Naive thymus-derived CD4-positive, alpha-beta T cell (primary cell): ENCODE measurements around the gene PPIL6. TPM values are rescaled to one million over a fixed set of nuclear protein-coding genes. Genes with fewer than 3 reads are reported as not detected.

Experiments used
- ATAC-seq: fragments of 150-1000 bp; cut with Tn5 transposase; 2 replicates; pipeline ENCODE4 v1.10.0; 2021; ENCODE audit warnings: mild to moderate bottlenecking, moderate library complexity
- CTCF ChIA-PET: fragments of 350-600 bp; sonication (Branson Sonifier 250); formaldehyde crosslinking; loops from one replicate; lab custom pipeline; 2021; ENCODE audit warnings: antibody characterized with exemption; lab: Charles Lee
- POLR2A ChIA-PET: fragments of 350-600 bp; sonication (Branson Sonifier 250); formaldehyde crosslinking; loops from one replicate; lab custom pipeline; 2021; ENCODE audit warnings: antibody characterized with exemption, inconsistent platforms; lab: Charles Lee
- DNase-seq, 9 donors: peaks; one replicate each; pipeline versions ENCODE4 v3.0.0 to v3.0.0-alpha.2; 2020 to 2022; ENCODE audit warnings: mixed read lengths in 1 of 9
- H3K27ac ChIP-seq: one replicate; pipeline ENCODE4 v1.7.0; 2013; ENCODE audit warnings: mild to moderate bottlenecking, low read depth, low read length, moderate library complexity
- H3K27me3 ChIP-seq, 2 donors: one replicate each; pipeline ENCODE4 v1.7.0; 2013; ENCODE audit warnings: low read length in 2 of 2, mild to moderate bottlenecking in 2 of 2, moderate library complexity in 2 of 2; ENCODE audit not compliant: control insufficient read depth in 2 of 2, insufficient read depth in 2 of 2
- H3K36me3 ChIP-seq, 3 experiments: 1 replicate in 2 of 3; 2 replicates in 1 of 3; pipeline ENCODE4 v1.7.0; 2013; ENCODE audit warnings: low read length in 3 of 3, mild to moderate bottlenecking in 3 of 3, moderate library complexity in 1 of 3; ENCODE audit not compliant: insufficient read depth in 3 of 3, control insufficient read depth in 2 of 3
- H3K4me1 ChIP-seq, 2 donors: one replicate each; pipeline ENCODE4 v1.7.0; 2013; ENCODE audit warnings: low read length in 2 of 2, mild to moderate bottlenecking in 2 of 2, moderate library complexity in 1 of 2; ENCODE audit not compliant: control insufficient read depth in 2 of 2, insufficient read depth in 2 of 2
- H3K4me3 ChIP-seq: 2 replicates; pipeline ENCODE4 v1.7.0; 2013; ENCODE audit warnings: mild to moderate bottlenecking, low read length
- H3K9me3 ChIP-seq, 3 experiments: 1 replicate in 2 of 3; 2 replicates in 1 of 3; pipeline ENCODE4 v1.7.0; 2013; ENCODE audit warnings: low read length in 3 of 3; ENCODE audit not compliant: control insufficient read depth in 2 of 3
- H3K27ac Mint-ChIP-seq, 9 donors: one replicate each; pipeline ENCODE4 v1.8.0; 2020 to 2022; ENCODE audit warnings: mixed read lengths in 9 of 9, mild to moderate bottlenecking in 8 of 9, moderate library complexity in 5 of 9, inconsistent platforms in 2 of 9
- H3K27me3 Mint-ChIP-seq, 5 donors: one replicate each; pipeline ENCODE4 v1.8.0; 2021 to 2022; ENCODE audit warnings: mixed read lengths in 5 of 5, mild to moderate bottlenecking in 1 of 5
- H3K36me3 Mint-ChIP-seq, 5 donors: one replicate each; pipeline ENCODE4 v1.8.0; 2020 to 2022; ENCODE audit warnings: mixed read lengths in 5 of 5, mild to moderate bottlenecking in 3 of 5, inconsistent platforms in 1 of 5
- H3K4me1 Mint-ChIP-seq, 7 donors: one replicate each; pipeline ENCODE4 v1.8.0; 2020 to 2022; ENCODE audit warnings: mixed read lengths in 7 of 7, mild to moderate bottlenecking in 3 of 7, inconsistent platforms in 1 of 7
- H3K4me3 Mint-ChIP-seq, 10 donors: one replicate each; pipeline ENCODE4 v1.8.0; 2020 to 2022; ENCODE audit warnings: mild to moderate bottlenecking in 10 of 10, mixed read lengths in 10 of 10, moderate library complexity in 6 of 10, inconsistent platforms in 2 of 10
- H3K9me3 Mint-ChIP-seq, 11 donors: one replicate each; pipeline ENCODE4 v1.8.0; 2020 to 2022; ENCODE audit warnings: mixed read lengths in 11 of 11, mild to moderate bottlenecking in 4 of 11, inconsistent platforms in 1 of 11, moderate library complexity in 1 of 11
- intact Hi-C, 2 donors: fragments of 100-400 bp; cut with micrococcal nuclease; formaldehyde crosslinking; loops; one replicate each; pipeline ENCODE4 v1.15.1; 2023
- polyA plus RNA-seq, 2 donors: library from polyadenylated mRNA; unstranded; fragments of 300-500 nt; fragmentation: Illumina TruSeq; gene quantifications; one replicate each; pipeline ENCODE4 v1.2.3, GENCODE V29; 2021
- total RNA-seq, 6 experiments: library from RNA in 5 of 6; stranded (reverse) in 5 of 6; gene quantifications; 1 replicate in 5 of 6; 2 replicates in 1 of 6; pipeline ENCODE4 v1.2.3 and lab custom pipeline; 2021 to 2026

PPIL6 gene
- total and polyA plus RNA-seq, 7 experiments from 2014 or later: 0.13 to 1.9 (median 0.51) TPM; not detected in 1

DNA sequence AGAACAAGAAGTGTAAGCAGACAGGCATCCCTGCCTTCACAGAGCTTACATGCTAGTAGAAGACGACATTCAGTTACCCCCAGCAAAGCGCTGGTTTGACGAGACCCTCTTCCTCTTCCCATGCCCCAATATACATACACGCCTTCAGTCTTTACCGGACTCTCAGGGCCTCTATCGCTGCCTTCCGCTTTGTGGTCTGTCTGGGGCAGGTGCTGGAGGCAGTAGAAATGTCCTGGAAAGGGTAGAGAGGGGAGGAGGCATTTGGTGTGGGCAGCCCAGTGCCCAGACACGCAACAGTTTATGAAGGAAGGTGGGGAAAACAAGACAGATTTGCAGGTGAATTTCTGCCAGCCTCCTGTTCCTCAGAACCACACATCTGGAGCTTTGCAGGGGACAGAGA, 6.1 kb upstream of the PPIL6 start:
- no peak for ATAC-seq
- H3K4me3 ChIP-seq: no peak overlapping the region
- H3K27me3 ChIP-seq: no peaks in the 10 kb centered on the region
- Mint-ChIP-seq H3K4me3 (no peak overlapping the region), H3K9me3 (no peaks in the 10 kb centered on the region), H3K27ac (peak overlapping the region; percentile 21 to 87 (median 70)), H3K36me3 (peaks cover 0 to 35% (median 0%) of the 10 kb centered on the region in 5 donors), H3K27me3 (no peaks in the 10 kb centered on the region), H3K4me1 (peaks cover 29 to 55% (median 48%) of the 10 kb centered on the region in 7 donors)
- POLR2A ChIA-PET: interaction anchor here (0.6 to 2.2 kb wide), 5 partner anchors 10 to 73 kb away, joined by 3 to 8 read pairs (median 4); partner anchors contain the start of genes CD164 and MICAL1
- no peak overlapping the region for H3K27ac ChIP-seq
- peaks cover 23 to 24% of the 10 kb centered on the region in 2 donors for H3K4me1 ChIP-seq
- peaks cover 1 to 59% (median 4%) of the 10 kb centered on the region in 3 experiments for H3K36me3 ChIP-seq
- intact Hi-C loops: loop anchor here in 1 of 2 donors (10.0 kb wide), 1 partner anchor 1428 kb away; the partner anchor contains the start of gene AMD1
- no peaks in the 10 kb centered on the region for H3K9me3 ChIP-seq
- CTCF ChIA-PET: no interaction called here
- DNase-seq: no peak

DNA sequence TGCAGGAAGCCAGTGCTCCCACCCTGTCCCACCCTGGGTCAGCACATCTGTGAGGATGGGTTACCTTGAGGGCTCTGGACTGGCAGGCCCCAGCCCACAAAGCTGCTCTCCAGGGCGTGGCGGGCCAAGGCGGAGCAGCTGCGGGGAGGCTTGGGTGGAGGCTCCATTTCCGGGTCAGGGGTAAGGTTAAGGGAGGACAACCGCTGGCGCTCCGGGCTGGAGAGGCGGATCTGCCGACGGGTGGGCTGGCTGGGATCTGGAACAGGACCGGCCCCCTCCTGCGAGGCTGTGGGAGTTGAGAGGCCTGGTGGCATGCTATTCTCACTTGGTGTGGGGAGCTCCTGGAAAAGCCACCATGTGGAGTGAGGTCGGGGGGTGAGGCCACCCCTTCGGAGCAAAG, 5.6 kb upstream of the PPIL6 start:
- no peak overlapping the region for H3K27ac ChIP-seq
- H3K4me3 Mint-ChIP-seq: no peak overlapping the region
- ATAC-seq: no peak
- POLR2A ChIA-PET: interaction anchor here (0.6 to 2.2 kb wide), 5 partner anchors 10 to 73 kb away, joined by 3 to 8 read pairs (median 4); partner anchors contain the start of genes CD164 and MICAL1
- H3K27ac Mint-ChIP-seq: peak overlapping the region in 6 of 9 donors; percentile 21 to 87 (median 76)
- H3K36me3 ChIP-seq: peaks cover 0 to 56% (median 4%) of the 10 kb centered on the region in 3 experiments
- CTCF ChIA-PET: no interaction called here
- H3K4me1 ChIP-seq: peaks cover 25 to 28% of the 10 kb centered on the region in 2 donors
- H3K36me3 Mint-ChIP-seq: peaks cover 0 to 36% (median 0%) of the 10 kb centered on the region in 5 donors
- no peaks in the 10 kb centered on the region for H3K27me3 ChIP-seq
- H3K27me3 Mint-ChIP-seq: no peaks in the 10 kb centered on the region
- H3K4me1 Mint-ChIP-seq: peaks cover 33 to 60% (median 49%) of the 10 kb centered on the region in 7 donors
- intact Hi-C loops: loop anchor here in 1 of 2 donors (10.0 kb wide), 1 partner anchor 1429 kb away; the partner anchor contains the start of gene AMD1
- peaks cover 0 to under 1% (median 0%) of the 10 kb centered on the region in 11 donors for H3K9me3 Mint-ChIP-seq
- DNase-seq: no peak
- no peaks in the 10 kb centered on the region for H3K9me3 ChIP-seq
- no peak overlapping the region for H3K4me3 ChIP-seq

DNA sequence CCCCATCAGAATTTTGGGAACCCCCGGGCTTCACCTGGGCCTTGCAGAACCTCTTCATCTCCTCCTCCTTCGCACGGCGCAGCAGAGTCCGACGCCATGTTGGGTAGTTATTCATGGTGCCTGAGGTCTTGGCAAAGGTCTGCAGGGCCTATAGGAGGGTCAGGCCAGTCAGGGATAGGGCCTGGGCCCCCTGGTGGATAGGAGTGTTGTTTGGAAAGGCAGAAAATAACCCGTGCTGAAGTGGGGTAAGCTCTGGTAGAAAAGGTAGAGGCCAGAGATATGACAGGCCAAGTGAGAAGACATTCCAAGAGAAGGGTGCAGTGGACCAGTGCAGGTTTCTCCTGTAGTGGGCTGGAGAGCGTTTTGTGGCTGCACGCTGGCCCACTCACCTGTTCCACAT, 5.0 kb upstream of the PPIL6 start:
- ATAC-seq (no peak), DNase-seq (no peak)
- ChIA-PET CTCF (interaction anchor here (0.8 kb wide), 1 partner anchor 10 kb away, joined by 3 read pairs; the partner anchor contains the start of gene MICAL1), POLR2A (interaction anchor here (1.4 to 1.8 kb wide), 2 partner anchors 11 to 62 kb away, joined by 5 to 8 read pairs; partner anchors contain the start of gene MICAL1)
- intact Hi-C loops: loop anchor here in 1 of 2 donors (10.0 kb wide), 1 partner anchor 1429 kb away; the partner anchor contains the start of gene AMD1
- H3K27ac Mint-ChIP-seq: peak overlapping the region in 5 of 9 donors; percentile 43 to 81 (median 65)
- Histone ChIP-seq H3K27ac (no peak overlapping the region), H3K27me3 (no peaks in the 10 kb centered on the region), H3K36me3 (peaks cover 0 to 57% (median 4%) of the 10 kb centered on the region in 3 experiments), H3K4me1 (peaks cover 22 to 24% of the 10 kb centered on the region in 2 donors), H3K9me3 (no peaks in the 10 kb centered on the region), H3K4me3 (no peak overlapping the region)
- peaks cover 31 to 55% (median 43%) of the 10 kb centered on the region in 7 donors for H3K4me1 Mint-ChIP-seq
- no peak overlapping the region for H3K4me3 Mint-ChIP-seq
- H3K36me3 Mint-ChIP-seq: peaks cover 0 to 32% (median 0%) of the 10 kb centered on the region in 5 donors
- H3K9me3 Mint-ChIP-seq: peaks cover 0 to 2% (median 0%) of the 10 kb centered on the region in 11 donors
- no peaks in the 10 kb centered on the region for H3K27me3 Mint-ChIP-seq

DNA sequence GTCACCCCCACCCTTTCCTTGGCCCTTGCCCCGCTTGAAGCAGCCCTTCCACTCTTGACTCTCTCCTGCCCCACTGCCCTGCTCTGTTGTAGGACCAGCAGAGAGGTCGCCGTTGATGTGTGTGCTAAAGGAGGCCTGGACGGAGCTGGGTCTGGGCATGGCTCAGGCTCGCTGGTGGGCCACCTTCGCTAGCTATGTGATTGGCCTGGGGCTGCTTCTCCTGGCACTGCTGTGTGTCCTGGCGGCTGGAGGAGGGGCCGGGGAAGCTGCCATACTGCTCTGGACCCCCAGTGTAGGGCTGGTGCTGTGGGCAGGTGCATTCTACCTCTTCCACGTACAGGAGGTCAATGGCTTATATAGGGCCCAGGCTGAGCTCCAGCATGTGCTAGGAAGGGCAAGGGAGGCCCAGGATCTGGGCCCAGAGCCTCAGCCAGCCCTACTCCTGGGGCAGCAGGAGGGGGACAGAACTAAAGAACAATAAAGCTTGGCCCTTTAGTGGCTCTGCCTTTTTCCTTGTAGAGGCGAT, 3.1 kb upstream of the PPIL6 start:
- no peak for DNase-seq
- intact Hi-C loops: loop anchor here in 1 of 2 donors (5.0 to 10.0 kb wide), 2 partner anchors 256 to 1431 kb away; partner anchors contain the start of gene AMD1
- peaks cover 20 to 45% (median 31%) of the 10 kb centered on the region in 7 donors for H3K4me1 Mint-ChIP-seq
- Histone ChIP-seq H3K27me3 (no peaks in the 10 kb centered on the region), H3K4me1 (peaks cover 11% of the 10 kb centered on the region in 2 donors), H3K27ac (no peak overlapping the region), H3K4me3 (no peak overlapping the region), H3K9me3 (no peaks in the 10 kb centered on the region), H3K36me3 (peaks cover 0 to 54% (median 4%) of the 10 kb centered on the region in 3 experiments)
- POLR2A ChIA-PET: interaction anchor here (1.2 to 4.5 kb wide), 4 partner anchors 10 to 60 kb away, joined by 5 to 49 read pairs (median 48); partner anchors contain the start of genes CD164 and MICAL1
- peaks cover 0 to 2% (median 0%) of the 10 kb centered on the region in 11 donors for H3K9me3 Mint-ChIP-seq
- CTCF ChIA-PET: interaction anchor here (0.7 to 4.1 kb wide), 4 partner anchors 12 to 60 kb away, joined by 3 to 18 read pairs (median 3); partner anchors contain the start of genes CD164 and MICAL1
- peak overlapping the region in 3 of 10 donors; percentile 13 to 44 (median 34) for H3K4me3 Mint-ChIP-seq
- peak overlapping the region in 7 of 9 donors; percentile 32 to 93 (median 65) for H3K27ac Mint-ChIP-seq
- no peak for ATAC-seq
- peaks cover 0 to 2% (median 0%) of the 10 kb centered on the region in 5 donors for H3K27me3 Mint-ChIP-seq
- H3K36me3 Mint-ChIP-seq: peaks cover 0 to 25% (median 0%) of the 10 kb centered on the region in 5 donors

DNA sequence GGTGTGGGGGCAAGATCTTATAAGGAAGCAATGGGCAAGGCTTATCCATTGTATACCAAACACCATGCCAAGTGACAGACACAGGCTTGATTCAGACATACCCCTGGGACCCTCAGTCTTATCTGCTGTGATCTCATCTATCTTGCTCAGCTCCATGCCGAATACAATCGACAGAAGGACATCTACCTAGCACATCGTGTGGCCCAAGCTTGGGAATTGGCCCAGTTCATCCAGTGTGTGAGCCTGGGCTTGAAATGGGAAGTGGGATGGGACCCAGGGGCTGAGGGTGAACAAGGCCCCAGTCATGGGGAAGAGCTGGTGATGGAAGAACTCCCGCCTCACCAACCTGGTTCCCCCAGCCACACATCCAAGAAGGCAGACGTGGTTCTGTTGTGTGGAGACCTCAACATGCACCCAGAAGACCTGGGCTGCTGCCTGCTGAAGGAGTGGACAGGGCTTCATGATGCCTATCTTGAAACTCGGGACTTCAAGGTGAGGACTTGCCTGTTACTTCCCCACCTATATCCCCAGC, 2.0 kb upstream of the PPIL6 start:
- H3K27ac Mint-ChIP-seq: peak overlapping the region; percentile 13 to 97 (median 92)
- peaks cover 14 to 37% (median 24%) of the 10 kb centered on the region in 7 donors for H3K4me1 Mint-ChIP-seq
- POLR2A ChIA-PET: interaction anchor here (0.6 to 4.5 kb wide), 9 partner anchors 8 to 66 kb away, joined by 3 to 49 read pairs (median 13); partner anchors contain the start of genes CD164, MICAL1 and ZBTB24
- Histone ChIP-seq H3K36me3 (peaks cover 0 to 46% (median 4%) of the 10 kb centered on the region in 3 experiments), H3K4me3 (no peak overlapping the region), H3K9me3 (no peaks in the 10 kb centered on the region), H3K27me3 (no peaks in the 10 kb centered on the region), H3K27ac (no peak overlapping the region), H3K4me1 (peaks cover 11% of the 10 kb centered on the region in 2 donors)
- peaks cover 0 to 24% (median 0%) of the 10 kb centered on the region in 5 donors for H3K36me3 Mint-ChIP-seq
- H3K9me3 Mint-ChIP-seq: peaks cover 0 to 2% (median 0%) of the 10 kb centered on the region in 11 donors
- intact Hi-C loops: loop anchor here in 1 of 2 donors (5.0 to 10.0 kb wide), 2 partner anchors 255 to 1432 kb away; partner anchors contain the start of gene AMD1
- ATAC-seq: no peak
- H3K27me3 Mint-ChIP-seq: peaks cover 0 to 2% (median 0%) of the 10 kb centered on the region in 5 donors
- CTCF ChIA-PET: interaction anchor here (0.6 to 4.1 kb wide), 7 partner anchors 13 to 262 kb away, joined by 3 to 18 read pairs (median 4); partner anchors contain the start of genes CD164 and MICAL1
- H3K4me3 Mint-ChIP-seq: peak overlapping the region; percentile 57 to 95 (median 93)
- DNase-seq: no peak
